HepG2 (cell line): ENCODE measurements around the gene WSB2. TPM values are rescaled to one million over a fixed set of nuclear protein-coding genes. Genes with fewer than 3 reads are reported as not detected.

Experiments used
- HNF1B ChIP-seq: sonication (generic); formaldehyde crosslinking; IDR thresholded peaks from 2 replicates; pipeline ENCODE4 v1.5.1; 2020; ENCODE audit warnings: mild to moderate bottlenecking, moderate library complexity, missing genetic modification reagents
- MAF1 ChIP-seq: sonication (generic); formaldehyde crosslinking; IDR thresholded peaks from 2 replicates; pipeline ENCODE4 v1.5.0; 2020; ENCODE audit warnings: missing genetic modification reagents, borderline replicate concordance
- PRDM15 ChIP-seq: sonication (generic); formaldehyde crosslinking; IDR thresholded peaks from 2 replicates; pipeline ENCODE4 v1.4.0; 2020; ENCODE audit warnings: missing genetic modification reagents
- RELA ChIP-seq: sonication (generic); formaldehyde crosslinking; IDR thresholded peaks from 2 replicates; pipeline ENCODE4 v1.4.0; 2020; ENCODE audit warnings: missing genetic modification reagents
- TBL1XR1 ChIP-seq: fragments of 150-350 bp; IDR thresholded peaks from 2 replicates; pipeline ENCODE4 v1.6.1; 2014; ENCODE audit warnings: borderline replicate concordance, low read length; ENCODE audit not compliant: partially characterized antibody
- TOE1 ChIP-seq: sonication (generic); formaldehyde crosslinking; IDR thresholded peaks from 2 replicates; pipeline ENCODE4 v1.4.0; 2020; ENCODE audit warnings: mild to moderate bottlenecking, missing genetic modification reagents
- ZNF367 ChIP-seq: sonication (generic); formaldehyde crosslinking; IDR thresholded peaks from 2 replicates; pipeline ENCODE4 v1.4.0; 2020; ENCODE audit warnings: missing genetic modification reagents, borderline replicate concordance
- ZNF687 ChIP-seq: sonication (generic); formaldehyde crosslinking; IDR thresholded peaks from 2 replicates; pipeline ENCODE4 v1.5.1; 2020; ENCODE audit warnings: mild to moderate bottlenecking, missing genetic modification reagents, moderate library complexity
- polyA plus RNA-seq, 8 experiments: library from polyadenylated mRNA; depleted of rRNA in 3 of 8; stranded (reverse) in 7 of 8; unstranded in 1 of 8; fragments of >200 nt; fragmentation: Illumina TruSeq in 4 of 8; extraction: Trizol in 4 of 8; gene quantifications; 2 replicates each; pipeline versions ENCODE4 v1.2.1 to v1.2.3, GENCODE V29; 2011 to 2016; ENCODE audit warnings: low read depth in 4 of 8, missing spikeins in 1 of 8, mixed read lengths in 1 of 8; ENCODE audit not compliant: insufficient read depth in 1 of 8
- total RNA-seq, 5 experiments: library from RNA; depleted of rRNA; stranded (reverse); fragments of >200 nt; fragmentation: Illumina TruSeq; extraction: Trizol; gene quantifications; 2 replicates each; pipeline ENCODE4 v1.2.3, GENCODE V29; 2016; ENCODE audit warnings: low read depth in 1 of 5
- TF ChIP-seq, protein P1 (sequence below): sonication (generic); formaldehyde crosslinking; IDR thresholded peaks from 2 replicates; pipeline ENCODE4 v1.4.0; 2020; ENCODE audit warnings: missing genetic modification reagents
- TF ChIP-seq, protein P2 (sequence below): sonication (generic); formaldehyde crosslinking; IDR thresholded peaks from 2 replicates; pipeline ENCODE4 v1.9.0; 2021; ENCODE audit warnings: missing genetic modification reagents, borderline replicate concordance

WSB2 gene
- total and polyA plus RNA-seq, 2 of the 13 experiments (the other 11 are each of a cell fraction or from before 2014, with no cell fraction given), result 31.0 to 82.8 TPM

DNA sequence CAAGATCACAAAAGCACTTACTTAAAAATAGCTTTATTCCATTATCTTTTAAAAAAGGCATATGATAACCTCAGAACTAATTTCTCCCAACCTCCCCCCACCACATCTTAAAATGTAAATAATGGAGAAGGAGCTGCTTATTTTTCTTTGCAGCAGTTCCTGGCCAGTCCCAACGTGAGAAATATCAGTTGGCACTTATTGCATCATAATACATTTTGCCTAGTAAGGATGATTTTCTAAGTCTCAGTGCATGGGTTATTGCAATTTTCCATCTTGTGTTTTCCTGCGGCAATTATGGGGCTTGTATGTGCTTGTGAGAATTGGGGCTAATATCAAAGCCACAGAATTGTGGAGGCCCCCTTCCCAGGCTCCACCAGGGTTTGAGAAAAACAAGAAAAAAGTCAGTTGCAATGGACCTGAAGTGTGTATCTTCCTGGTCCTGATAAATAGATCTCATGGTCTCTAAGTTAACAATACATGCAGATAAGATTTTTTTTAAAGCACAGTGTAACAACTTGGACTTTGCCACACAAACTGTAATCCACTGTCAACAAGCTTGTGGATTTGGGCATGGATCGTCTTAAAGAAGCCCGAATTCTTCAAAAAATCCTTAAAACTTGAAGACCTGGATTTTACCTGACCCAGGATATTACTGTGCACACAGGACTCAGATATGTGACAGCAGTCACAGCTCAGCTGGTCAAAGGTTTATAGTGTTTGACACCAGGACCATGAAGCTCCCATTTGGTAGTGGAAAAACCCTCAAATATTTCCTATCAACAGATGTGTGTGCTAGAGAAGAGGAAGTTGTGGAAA, 2.8 kb upstream of the WSB2 start (continued):
- TF ChIP-seq ZNF687 (CRISPR knock-in tag) (no peak), MAF1 (CRISPR knock-in tag) (no peak), TOE1 (no peak), PRDM15 (CRISPR knock-in tag) (0 out of 2 replicates have a peak, but pooled peaks have one; percentile 35), TBL1XR1 (no peak), ZNF367 (CRISPR knock-in tag) (no peak), RELA (CRISPR knock-in tag) (no peak), HNF1B (no peak)
- TF ChIP-seq, protein P1, sequence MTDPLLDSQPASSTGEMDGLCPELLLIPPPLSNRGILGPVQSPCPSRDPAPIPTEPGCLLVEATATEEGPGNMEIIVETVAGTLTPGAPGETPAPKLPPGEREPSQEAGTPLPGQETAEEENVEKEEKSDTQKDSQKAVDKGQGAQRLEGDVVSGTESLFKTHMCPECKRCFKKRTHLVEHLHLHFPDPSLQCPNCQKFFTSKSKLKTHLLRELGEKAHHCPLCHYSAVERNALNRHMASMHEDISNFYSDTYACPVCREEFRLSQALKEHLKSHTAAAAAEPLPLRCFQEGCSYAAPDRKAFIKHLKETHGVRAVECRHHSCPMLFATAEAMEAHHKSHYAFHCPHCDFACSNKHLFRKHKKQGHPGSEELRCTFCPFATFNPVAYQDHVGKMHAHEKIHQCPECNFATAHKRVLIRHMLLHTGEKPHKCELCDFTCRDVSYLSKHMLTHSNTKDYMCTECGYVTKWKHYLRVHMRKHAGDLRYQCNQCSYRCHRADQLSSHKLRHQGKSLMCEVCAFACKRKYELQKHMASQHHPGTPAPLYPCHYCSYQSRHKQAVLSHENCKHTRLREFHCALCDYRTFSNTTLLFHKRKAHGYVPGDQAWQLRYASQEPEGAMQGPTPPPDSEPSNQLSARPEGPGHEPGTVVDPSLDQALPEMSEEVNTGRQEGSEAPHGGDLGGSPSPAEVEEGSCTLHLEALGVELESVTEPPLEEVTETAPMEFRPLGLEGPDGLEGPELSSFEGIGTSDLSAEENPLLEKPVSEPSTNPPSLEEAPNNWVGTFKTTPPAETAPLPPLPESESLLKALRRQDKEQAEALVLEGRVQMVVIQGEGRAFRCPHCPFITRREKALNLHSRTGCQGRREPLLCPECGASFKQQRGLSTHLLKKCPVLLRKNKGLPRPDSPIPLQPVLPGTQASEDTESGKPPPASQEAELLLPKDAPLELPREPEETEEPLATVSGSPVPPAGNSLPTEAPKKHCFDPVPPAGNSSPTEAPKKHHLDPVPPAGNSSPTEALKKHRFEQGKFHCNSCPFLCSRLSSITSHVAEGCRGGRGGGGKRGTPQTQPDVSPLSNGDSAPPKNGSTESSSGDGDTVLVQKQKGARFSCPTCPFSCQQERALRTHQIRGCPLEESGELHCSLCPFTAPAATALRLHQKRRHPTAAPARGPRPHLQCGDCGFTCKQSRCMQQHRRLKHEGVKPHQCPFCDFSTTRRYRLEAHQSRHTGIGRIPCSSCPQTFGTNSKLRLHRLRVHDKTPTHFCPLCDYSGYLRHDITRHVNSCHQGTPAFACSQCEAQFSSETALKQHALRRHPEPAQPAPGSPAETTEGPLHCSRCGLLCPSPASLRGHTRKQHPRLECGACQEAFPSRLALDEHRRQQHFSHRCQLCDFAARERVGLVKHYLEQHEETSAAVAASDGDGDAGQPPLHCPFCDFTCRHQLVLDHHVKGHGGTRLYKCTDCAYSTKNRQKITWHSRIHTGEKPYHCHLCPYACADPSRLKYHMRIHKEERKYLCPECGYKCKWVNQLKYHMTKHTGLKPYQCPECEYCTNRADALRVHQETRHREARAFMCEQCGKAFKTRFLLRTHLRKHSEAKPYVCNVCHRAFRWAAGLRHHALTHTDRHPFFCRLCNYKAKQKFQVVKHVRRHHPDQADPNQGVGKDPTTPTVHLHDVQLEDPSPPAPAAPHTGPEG (CRISPR knock-in tag), result no peak
- TF ChIP-seq, protein P2, sequence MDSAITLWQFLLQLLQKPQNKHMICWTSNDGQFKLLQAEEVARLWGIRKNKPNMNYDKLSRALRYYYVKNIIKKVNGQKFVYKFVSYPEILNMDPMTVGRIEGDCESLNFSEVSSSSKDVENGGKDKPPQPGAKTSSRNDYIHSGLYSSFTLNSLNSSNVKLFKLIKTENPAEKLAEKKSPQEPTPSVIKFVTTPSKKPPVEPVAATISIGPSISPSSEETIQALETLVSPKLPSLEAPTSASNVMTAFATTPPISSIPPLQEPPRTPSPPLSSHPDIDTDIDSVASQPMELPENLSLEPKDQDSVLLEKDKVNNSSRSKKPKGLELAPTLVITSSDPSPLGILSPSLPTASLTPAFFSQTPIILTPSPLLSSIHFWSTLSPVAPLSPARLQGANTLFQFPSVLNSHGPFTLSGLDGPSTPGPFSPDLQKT (CRISPR knock-in tag), result no peak
